A673 (cell line): ENCODE results near the gene VPS8.

Experiments
- EZH2 ChIP-seq: fragments of 200-600 bp; sonication (generic); IDR thresholded peaks from 2 replicates; pipeline ENCODE4 v1.6.1; 2017; ENCODE audit warnings: borderline replicate concordance, low read depth, mild to moderate bottlenecking, mixed read lengths, antibody characterized with exemption, low read length; ENCODE audit not compliant: poor library complexity, severe bottlenecking
- TF ChIP-seq, protein P1 (sequence below): fragments of 300-800, 200-600 bp; sonication (generic); conservative IDR thresholded peaks from 2 replicates; pipeline ENCODE4 v1.5.1; 2017; ENCODE audit warnings: low read depth, mild to moderate bottlenecking, antibody characterized with exemption, low read length, moderate library complexity, mixed read lengths

DNA sequence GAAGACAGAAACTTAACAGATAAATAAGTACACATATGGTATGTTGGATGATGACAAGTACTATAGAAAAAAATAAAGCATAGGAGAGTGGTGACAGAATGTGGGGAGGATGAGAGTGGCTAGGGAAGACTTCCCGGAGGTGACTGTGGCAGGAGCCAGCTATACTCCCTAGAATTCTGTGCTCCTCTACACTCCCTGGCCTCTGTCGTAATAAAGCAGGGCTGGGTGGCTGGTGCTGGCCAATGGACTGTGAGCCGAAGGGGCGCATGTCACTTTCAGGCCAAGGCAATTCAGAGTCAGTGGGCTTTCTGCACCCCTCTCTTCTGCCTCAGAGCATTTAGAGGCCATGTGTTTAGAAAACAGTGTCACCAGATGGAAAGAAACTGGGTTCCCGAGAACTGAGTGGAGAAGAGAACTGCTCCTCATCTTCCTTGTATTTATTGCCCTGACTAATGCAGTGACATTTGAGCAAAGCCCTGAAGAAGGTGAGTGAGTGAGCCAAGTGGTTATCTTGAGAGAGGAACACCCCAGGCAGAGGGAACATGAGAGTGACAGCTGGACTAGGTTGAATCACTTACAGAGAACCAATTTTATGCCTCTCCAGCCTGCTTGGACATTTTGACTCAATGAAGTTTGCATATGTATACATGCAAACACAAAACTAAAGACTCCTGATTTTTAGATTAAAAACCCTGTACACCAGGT is 5.2 kb upstream of the VPS8 start:
- TF ChIP-seq EZH2 = no peak
- TF ChIP-seq, protein P1, sequence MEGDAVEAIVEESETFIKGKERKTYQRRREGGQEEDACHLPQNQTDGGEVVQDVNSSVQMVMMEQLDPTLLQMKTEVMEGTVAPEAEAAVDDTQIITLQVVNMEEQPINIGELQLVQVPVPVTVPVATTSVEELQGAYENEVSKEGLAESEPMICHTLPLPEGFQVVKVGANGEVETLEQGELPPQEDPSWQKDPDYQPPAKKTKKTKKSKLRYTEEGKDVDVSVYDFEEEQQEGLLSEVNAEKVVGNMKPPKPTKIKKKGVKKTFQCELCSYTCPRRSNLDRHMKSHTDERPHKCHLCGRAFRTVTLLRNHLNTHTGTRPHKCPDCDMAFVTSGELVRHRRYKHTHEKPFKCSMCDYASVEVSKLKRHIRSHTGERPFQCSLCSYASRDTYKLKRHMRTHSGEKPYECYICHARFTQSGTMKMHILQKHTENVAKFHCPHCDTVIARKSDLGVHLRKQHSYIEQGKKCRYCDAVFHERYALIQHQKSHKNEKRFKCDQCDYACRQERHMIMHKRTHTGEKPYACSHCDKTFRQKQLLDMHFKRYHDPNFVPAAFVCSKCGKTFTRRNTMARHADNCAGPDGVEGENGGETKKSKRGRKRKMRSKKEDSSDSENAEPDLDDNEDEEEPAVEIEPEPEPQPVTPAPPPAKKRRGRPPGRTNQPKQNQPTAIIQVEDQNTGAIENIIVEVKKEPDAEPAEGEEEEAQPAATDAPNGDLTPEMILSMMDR = no peak
